Motor neuron (in vitro differentiated cells): Measurements from ENCODE around the gene FBLN7. TPM values are rescaled to one million over a fixed set of nuclear protein-coding genes. Genes with fewer than 3 reads are reported as not detected.

ENCODE experiments used
- ATAC-seq, 8 experiments: fragments of 200-7000 bp; cut with Tn5 transposase; replicated peaks in 6 of 8; 2 replicates each; pipeline ENCODE4 v1.8.0; 2021; ENCODE audit warnings: mild to moderate bottlenecking in 8 of 8, moderate library complexity in 8 of 8
- H3K27ac ChIP-seq, 2 donors: fragments of 250-450 bp; sonication (Bioruptor Pico); 2 replicates each; pipeline ENCODE4 v1.9.0; 2021; ENCODE audit warnings: antibody characterized with exemption in 2 of 2, mild to moderate bottlenecking in 2 of 2, moderate library complexity in 1 of 2
- H3K4me1 ChIP-seq, 2 donors: fragments of 250-450 bp; sonication (Bioruptor Pico); replicated peaks in 1 of 2; 2 replicates each; pipeline ENCODE4 v1.6.1; 2021; ENCODE audit warnings: antibody characterized with exemption in 2 of 2, mild to moderate bottlenecking in 2 of 2, moderate library complexity in 1 of 2
- H3K4me3 ChIP-seq, 5 donors: fragments of 250-450 bp; sonication (Bioruptor Pico); 2 replicates each; pipeline ENCODE4 v1.9.0; 2021; ENCODE audit warnings: antibody characterized with exemption in 5 of 5, mild to moderate bottlenecking in 5 of 5, moderate library complexity in 4 of 5
- WGBS, 10 experiments: fragments of 450-650 bp; shearing (Covaris generic); methylation state at CpG; one replicate each; pipeline ENCODE4 v1.0.0; 2022; 5-methylcytosine and 5-hydroxymethylcytosine counted together
- in situ Hi-C, 9 experiments: fragments of 400-800 bp; cut with MboI; loops; one replicate each; pipeline ENCODE4 v1.15.0; 2021; ENCODE audit warnings: low sequenced_read_pairs in 9 of 9, low pct_unique_long_range_greater_than_20kb in 2 of 9; ENCODE audit not compliant: unreplicated experiment in 9 of 9
- total RNA-seq, 8 experiments: library from RNA; unstranded; fragments of 300-600 nt; gene quantifications; 2 replicates each; pipeline versions ENCODE4 v1.2.3 to v1.2.4, GENCODE V29; 2022

The FBLN7 gene
- total RNA-seq, 8 experiments from 2014 or later, result 0.13 to 5.0 (median 0.73) TPM

DNA sequence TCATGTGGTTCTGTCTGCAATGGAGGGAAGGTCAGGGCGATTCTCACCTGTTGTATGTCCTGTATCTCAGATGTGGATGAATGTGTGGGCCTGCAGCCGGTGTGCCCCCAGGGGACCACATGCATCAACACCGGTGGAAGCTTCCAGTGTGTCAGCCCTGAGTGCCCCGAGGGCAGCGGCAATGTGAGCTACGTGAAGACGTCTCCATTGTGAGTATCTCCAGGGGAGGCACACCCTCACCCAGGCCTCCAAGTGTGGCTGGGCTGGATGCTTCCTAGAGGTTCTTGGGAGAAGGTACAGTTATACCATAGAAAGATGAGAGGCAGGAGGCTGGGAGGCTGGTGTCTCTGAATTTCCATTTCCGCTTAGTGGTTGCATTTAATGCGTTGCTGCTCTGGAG lies 46.9 kb downstream of the FBLN7 start:
- H3K4me3 ChIP-seq, result no peak overlapping the region
- WGBS, 10 experiments, result 67 to 100% (median 80%) methylated on average over 1 to 8 of the region's 9 CpGs; no CpG with 5 or more reads in 7 of the 10 experiments
- H3K4me1 ChIP-seq, result no peaks in the 10 kb centered on the region
- H3K27ac ChIP-seq, result no peak overlapping the region
- in situ Hi-C loops, result no loop called here
- no peak for ATAC-seq

DNA sequence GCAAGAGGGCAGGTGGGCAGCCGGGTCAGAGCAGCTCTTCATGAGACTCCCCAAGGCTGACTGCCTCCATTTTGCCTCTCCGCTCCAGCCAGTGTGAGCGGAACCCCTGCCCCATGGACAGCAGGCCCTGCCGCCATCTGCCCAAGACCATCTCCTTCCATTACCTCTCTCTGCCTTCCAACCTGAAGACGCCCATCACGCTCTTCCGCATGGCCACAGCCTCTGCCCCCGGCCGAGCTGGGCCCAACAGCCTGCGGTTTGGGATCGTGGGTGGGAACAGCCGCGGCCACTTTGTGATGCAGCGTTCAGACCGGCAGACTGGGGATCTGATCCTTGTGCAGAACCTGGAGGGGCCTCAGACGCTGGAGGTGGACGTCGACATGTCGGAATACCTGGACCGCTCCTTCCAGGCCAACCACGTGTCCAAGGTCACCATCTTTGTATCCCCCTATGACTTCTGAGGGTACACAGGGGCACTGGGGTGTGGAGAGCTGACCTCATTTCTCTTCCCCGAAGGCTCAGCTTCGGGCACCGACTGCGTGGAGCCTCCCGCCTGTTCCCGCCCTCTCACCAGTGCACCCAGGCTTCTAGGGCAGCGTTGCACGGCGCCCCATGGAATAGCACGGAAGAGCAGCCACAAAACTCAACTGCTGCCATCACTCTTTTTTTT lies 49.0 kb downstream of the FBLN7 start:
- in situ Hi-C loops, result no loop called here
- Histone ChIP-seq H3K27ac (no peak overlapping the region), H3K4me1 (no peaks in the 10 kb centered on the region), H3K4me3 (no peak overlapping the region)
- WGBS, 10 experiments, result 80 to 100% (median 95%) methylated on average over 1 to 13 of the region's 31 CpGs; no CpG with 5 or more reads in 4 of the 10 experiments
- no peak for ATAC-seq

DNA sequence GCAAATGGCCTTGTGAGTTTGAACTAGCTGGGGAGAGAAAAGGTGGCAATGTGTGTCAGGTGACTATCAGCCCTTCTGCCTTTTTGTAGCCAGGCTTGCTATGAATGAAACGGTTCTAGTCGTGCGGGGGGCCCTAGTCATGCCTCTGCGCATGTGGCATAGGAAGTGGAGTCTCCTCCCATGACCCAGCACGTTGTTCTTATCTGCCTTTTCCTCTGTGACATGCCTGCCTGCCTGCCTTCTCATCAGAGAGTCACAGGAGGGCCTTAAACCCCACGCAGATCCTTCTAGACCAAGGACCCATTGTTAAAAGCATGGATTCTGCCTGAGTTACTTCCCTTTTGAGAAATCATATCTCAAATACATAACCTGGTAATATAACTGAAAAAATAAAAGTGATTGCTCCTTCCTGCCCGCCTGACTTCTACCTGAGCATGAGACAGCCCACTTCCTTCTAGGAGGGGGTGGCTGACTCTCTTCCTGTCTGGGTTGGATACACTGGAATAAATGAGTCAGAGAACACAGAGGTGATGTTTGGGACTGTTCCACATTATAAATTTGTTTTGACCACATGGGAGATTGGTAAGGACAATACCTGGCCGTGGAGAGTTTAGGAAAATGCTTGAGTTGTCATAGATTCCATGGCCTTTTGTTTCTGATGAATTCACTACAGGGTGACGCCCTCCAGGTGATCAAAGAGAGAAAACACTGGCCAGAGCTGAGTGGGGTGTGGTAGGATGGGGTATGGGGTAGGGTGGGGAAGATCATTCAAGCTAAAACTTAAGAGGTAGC lies 49.8 kb downstream of the FBLN7 start:
- no peak overlapping the region for H3K27ac ChIP-seq
- no peak for ATAC-seq
- WGBS, 10 experiments, result 0 to 94% (median 83%) methylated on average over 1 to 8 of the region's 9 CpGs; no CpG with 5 or more reads in 3 of the 10 experiments
- no peak overlapping the region for H3K4me3 ChIP-seq
- no peaks in the 10 kb centered on the region for H3K4me1 ChIP-seq
- in situ Hi-C loops, result no loop called here

DNA sequence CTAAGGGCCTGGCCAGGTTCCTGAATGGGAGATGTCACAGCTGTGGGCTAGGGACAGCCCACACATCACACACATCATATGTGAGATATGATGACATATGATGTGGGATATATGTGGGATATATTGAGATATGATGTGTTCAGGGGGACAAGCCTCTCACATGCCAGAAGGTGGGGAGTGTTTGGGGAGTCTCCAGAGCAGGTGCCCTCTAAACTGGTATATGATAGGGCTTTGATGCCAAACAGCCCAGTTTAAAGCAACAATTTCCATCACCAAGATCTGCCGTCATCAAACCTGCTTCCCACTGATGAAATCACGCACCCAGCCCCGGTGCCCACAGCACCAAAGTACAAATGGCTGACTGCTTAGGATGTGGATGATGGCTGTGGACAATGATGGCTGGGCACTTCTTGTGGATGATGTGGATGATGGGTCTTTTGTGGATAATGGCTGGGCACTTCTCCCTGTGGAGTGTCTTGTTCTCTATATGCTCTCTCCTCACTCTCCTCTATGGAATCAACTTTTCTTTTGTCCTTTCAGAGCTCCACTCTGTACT lies 50.9 kb downstream of the FBLN7 start:
- Histone ChIP-seq H3K4me1 (no peaks in the 10 kb centered on the region), H3K4me3 (no peak overlapping the region), H3K27ac (no peak overlapping the region)
- WGBS, 10 experiments, result 80 to 100% (median 100%) methylated on average over 1 to 3 of the region's 3 CpGs; no CpG with 5 or more reads in 3 of the 10 experiments
- in situ Hi-C loops, result no loop called here
- no peak for ATAC-seq

DNA sequence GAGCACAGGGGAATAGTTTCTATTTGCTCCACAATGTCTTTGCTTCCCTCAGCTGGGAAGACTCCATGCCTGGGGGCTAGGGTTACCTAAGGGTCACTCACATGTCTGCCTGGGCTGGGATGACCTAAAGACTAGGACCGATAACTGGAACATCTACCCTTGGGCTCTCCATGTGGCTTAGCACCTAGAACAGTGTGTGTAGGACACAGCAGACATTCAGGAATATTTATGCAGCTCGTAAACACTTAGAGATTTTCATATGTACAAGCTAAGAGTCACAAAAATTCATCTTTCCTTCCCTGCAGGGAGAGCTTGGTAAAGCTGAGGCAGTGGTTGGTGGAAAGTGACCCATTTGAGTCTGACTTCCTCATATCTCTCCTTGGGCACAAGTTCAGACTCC lies 55.8 kb downstream of the FBLN7 start:
- no peak overlapping the region for H3K27ac ChIP-seq
- in situ Hi-C loops, result no loop called here
- 74 to 100% (median 93%) methylated on average over 1 to 2 of the region's 2 CpGs; no CpG with 5 or more reads in 6 of the 10 experiments for WGBS, 10 experiments
- no peaks in the 10 kb centered on the region for H3K4me1 ChIP-seq
- ATAC-seq, result peak in 2 of 8 experiments; percentile 76 to 89
- H3K4me3 ChIP-seq, result no peak overlapping the region

DNA sequence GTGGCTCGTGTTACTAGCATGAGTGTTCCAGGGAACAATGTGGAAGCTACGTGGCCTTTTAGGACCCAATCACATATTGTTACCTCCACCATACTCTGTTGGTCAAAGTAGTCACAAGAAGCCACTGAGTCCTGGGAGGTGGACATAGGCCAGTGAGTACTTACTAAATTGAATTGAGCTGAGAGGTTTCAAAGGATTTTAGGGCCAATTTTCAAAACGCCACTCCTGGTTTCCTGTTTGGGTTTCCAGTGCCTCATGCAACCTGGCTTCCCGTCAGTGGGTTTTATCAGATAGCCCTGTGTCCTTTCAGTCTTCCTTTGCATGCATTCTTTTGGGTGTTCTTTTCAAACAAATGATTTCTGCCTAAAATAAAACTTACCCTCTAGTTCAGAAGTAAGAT lies 56.3 kb downstream of the FBLN7 start:
- ATAC-seq, result no peak
- Histone ChIP-seq H3K4me1 (no peaks in the 10 kb centered on the region), H3K4me3 (no peak overlapping the region), H3K27ac (no peak overlapping the region)
- 60 to 100% (median 93%) methylated on average over 1 to 3 of the region's 4 CpGs; no CpG with 5 or more reads in 3 of the 10 experiments for WGBS, 10 experiments
- in situ Hi-C loops, result no loop called here

DNA sequence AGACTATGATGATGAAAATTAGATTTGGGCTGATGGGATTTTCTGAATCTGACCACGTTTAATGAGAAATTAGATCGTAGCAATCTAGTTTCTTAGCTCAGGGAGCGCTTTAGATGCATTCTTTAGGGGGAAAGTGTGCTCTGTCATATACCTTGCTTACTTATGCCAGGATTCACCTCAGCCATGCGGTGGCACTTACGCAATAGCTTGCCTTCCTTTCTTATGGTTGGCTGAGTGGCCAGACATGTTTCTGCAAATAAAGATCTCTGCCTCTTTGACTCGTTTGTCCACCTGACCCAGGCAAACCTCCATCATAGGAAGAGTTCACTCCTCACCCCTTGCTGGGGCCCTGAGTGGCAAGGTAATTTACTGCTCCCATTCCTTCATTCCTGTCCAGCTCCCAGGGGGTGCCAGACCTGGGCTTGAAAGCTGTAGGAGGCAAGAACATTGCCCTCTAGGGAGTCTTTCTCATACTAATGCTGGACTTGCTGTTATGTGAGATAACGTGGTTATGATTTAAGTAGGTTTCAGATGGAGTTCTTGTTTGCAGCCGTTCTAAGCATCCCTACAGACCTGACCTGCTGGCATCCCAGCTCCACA lies 57.1 kb downstream of the FBLN7 start:
- Histone ChIP-seq H3K4me3 (no peak overlapping the region), H3K4me1 (no peaks in the 10 kb centered on the region), H3K27ac (no peak overlapping the region)
- ATAC-seq, result no peak
- WGBS, 10 experiments, result 49 to 93% (median 73%) methylated on average over 1 to 6 of the region's 8 CpGs; no CpG with 5 or more reads in 3 of the 10 experiments
- in situ Hi-C loops, result no loop called here

DNA sequence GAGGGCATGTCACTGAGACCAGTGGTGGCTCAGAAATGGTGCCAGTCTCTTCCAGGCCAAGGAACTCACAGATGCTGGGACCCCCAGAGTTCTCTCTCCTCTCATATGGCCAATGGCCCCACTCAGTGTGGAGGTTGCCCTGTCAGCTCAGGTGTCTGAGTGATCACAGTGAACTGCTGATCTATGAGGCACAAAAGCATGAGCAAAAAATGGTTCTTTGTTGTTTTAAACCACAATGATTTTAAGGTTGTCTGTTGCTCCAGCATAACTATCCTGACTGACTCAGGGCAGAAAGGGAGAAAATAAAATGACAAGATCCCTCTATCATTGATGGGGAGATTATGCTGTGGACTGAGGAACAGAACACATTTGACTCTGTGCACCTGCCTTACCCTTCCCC lies 57.8 kb downstream of the FBLN7 start:
- in situ Hi-C loops, result no loop called here
- no peak for ATAC-seq
- H3K4me1 ChIP-seq, result no peaks in the 10 kb centered on the region
- H3K4me3 ChIP-seq, result no peak overlapping the region
- H3K27ac ChIP-seq, result no peak overlapping the region

DNA sequence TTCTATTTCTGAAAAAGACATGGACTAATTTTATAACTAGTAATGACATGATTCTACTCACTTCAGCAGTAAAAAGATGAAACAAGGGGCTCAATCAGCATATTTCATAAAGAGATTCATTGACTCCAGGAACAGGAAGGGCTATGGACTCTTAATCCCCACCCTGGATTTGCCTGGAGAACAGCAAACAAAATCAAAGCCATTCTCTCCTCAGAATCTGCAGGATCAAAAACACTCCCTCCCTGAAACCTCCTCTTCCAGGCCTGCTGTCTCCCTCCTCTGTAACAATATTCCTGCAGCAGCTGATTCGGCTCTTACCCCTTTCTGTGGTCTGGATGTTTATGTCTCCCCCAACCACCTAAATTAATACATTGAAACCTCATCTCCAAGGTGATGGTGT lies 59.7 kb downstream of the FBLN7 start:
- Histone ChIP-seq H3K4me1 (no peaks in the 10 kb centered on the region), H3K4me3 (no peak overlapping the region), H3K27ac (no peak overlapping the region)
- ATAC-seq, result no peak
- WGBS, 10 experiments, result 86 to 100% (median 100%) methylated on average over 1 of the region's 1 CpG; no CpG with 5 or more reads in 6 of the 10 experiments
- in situ Hi-C loops, result no loop called here

DNA sequence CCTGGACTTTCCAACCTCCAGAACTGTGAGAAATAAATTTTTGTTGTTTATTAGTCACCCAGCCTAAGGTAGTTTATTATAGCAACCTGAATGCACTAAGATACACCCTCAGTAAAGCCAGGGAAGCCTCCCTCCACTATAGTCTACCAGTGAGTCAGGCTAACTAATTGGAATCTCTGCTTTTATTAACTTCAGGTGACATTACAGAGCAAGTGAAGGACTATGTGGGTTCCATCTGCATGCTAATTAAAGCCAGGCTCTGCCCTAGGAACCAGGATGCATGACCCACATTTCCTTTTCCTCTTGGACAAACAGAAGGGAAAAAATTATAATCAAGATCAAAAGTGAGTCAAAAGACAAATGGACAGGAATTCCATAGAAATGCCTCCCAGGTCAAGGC lies 60.6 kb downstream of the FBLN7 start:
- no peak overlapping the region for H3K4me3 ChIP-seq
- no peak overlapping the region for H3K27ac ChIP-seq
- in situ Hi-C loops, result no loop called here
- no peaks in the 10 kb centered on the region for H3K4me1 ChIP-seq
- peak in 2 of 8 experiments; percentile 38 to 63 for ATAC-seq

DNA sequence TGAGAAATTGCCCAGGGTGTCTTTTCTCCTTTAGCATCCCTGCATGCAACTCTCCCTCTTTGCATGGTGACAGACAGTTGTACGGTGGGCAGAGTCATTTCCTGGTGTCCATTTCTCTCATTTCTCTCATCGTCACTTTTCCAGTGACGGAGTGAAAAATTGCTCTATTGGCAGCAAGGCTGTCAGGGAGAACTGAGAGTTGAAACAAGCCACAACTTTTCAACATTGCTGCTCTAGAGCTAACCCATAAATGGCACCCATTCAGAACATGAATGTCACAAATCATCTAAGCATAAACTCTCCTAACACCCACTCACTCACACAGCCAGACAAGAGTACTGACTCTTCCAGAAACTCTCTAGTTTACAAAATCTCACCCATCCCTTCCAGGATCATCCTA lies 61.0 kb downstream of the FBLN7 start:
- in situ Hi-C loops, result no loop called here
- no peak for ATAC-seq
- Histone ChIP-seq H3K4me3 (no peak overlapping the region), H3K27ac (no peak overlapping the region), H3K4me1 (no peaks in the 10 kb centered on the region)
- WGBS, 10 experiments, result 0 to 100% (median 59%) methylated on average over 1 to 3 of the region's 3 CpGs; no CpG with 5 or more reads in 4 of the 10 experiments

DNA sequence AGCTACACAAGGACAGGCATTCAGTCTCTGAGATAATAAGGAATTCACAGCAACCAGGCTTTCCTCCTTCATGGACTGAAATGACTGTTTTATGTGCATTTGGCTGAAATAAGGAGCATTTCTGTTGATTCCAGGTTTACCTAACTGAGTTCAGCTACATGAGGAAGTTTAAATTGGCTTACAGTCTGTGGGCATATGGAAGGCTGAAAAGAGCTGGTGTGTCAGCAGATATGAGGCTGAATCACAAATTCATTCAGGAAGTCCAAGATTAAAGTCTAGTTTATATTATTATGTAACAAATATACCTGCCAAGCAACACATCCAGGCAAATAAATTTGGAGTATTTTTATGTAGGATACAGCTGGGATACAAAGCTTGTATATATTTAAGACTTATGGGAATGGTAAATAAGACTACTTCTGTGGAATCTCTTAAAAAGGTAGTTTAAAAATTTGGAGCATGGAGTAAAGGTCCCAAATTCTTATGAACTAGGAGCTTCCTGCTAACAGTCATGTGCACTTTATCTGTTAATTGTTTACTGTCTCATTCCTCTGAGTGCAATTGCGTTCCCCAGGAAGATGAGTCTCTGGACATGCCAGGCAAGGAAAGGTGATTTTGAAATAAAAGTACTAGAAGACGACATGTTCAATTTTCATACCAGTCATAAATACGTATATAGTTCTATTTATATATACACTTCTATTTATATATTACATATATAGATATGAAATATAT lies 63.7 kb downstream of the FBLN7 start:
- Histone ChIP-seq H3K4me3 (no peak overlapping the region), H3K27ac (no peak overlapping the region), H3K4me1 (no peaks in the 10 kb centered on the region)
- WGBS, 10 experiments, result 56 to 100% (median 90%) methylated on average over 1 to 3 of the region's 3 CpGs
- in situ Hi-C loops, result no loop called here
- ATAC-seq, result no peak

DNA sequence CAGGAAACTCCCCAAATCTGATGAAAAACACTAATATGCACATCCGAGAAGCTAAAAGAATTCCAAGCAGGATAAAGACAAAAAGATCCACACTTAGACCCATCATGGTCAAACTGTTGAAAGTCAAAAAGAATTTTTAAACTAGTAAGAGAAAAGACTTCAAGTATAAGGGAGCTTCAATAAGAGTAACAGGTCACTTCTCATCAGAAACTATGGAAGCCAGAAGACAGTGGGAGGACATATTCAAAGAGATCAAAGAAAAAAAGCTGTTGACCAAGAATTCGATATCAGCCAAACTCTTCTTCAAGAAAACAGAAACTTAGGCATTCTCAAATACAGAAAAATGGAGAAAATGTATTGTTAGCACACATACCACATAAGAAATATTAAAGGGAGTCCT lies 66.2 kb downstream of the FBLN7 start:
- no peak overlapping the region for H3K4me3 ChIP-seq
- no peak for ATAC-seq
- H3K4me1 ChIP-seq, result no peaks in the 10 kb centered on the region
- WGBS, 10 experiments, result 17 to 100% (median 84%) methylated on average over 1 to 2 of the region's 2 CpGs
- in situ Hi-C loops, result no loop called here
- no peak overlapping the region for H3K27ac ChIP-seq
